Spinal cord (tissue), 10 donors: ENCODE measurements around the gene SLC39A5. TPM values are rescaled to one million over a fixed set of nuclear protein-coding genes. Genes with fewer than 3 reads are reported as not detected.
"Not testable (repeated sequence)": the region's sequence is repeated elsewhere in the genome, so short reads cannot be mapped to it uniquely, and the experiment has no call there.

Experiments
- DNase-seq, 6 donors: peaks; one replicate each; pipeline versions ENCODE4 v3.0.0 to v3.0.0-alpha.2; 2013 to 2015; ENCODE audit warnings: low spot score in 6 of 6, low read depth in 4 of 6
- H3K27ac ChIP-seq: one replicate; pipeline ENCODE4 v1.5.1; 2013; ENCODE audit warnings: low read depth, low read length, control low read depth
- H3K27me3 ChIP-seq: one replicate; pipeline ENCODE4 v1.6.1; 2013; ENCODE audit warnings: low read length; ENCODE audit not compliant: control insufficient read depth, insufficient read depth
- H3K36me3 ChIP-seq: one replicate; pipeline ENCODE4 v1.6.1; 2013; ENCODE audit warnings: low read length; ENCODE audit not compliant: control insufficient read depth, insufficient read depth
- H3K4me1 ChIP-seq: one replicate; pipeline ENCODE4 v1.6.1; 2013; ENCODE audit warnings: low read length; ENCODE audit not compliant: control insufficient read depth, insufficient read depth
- H3K4me3 ChIP-seq: one replicate; pipeline ENCODE4 v1.5.1; 2013; ENCODE audit warnings: low read depth, low read length, control low read depth
- H3K9me3 ChIP-seq: one replicate; pipeline ENCODE4 v1.6.1; 2013; ENCODE audit warnings: low read length; ENCODE audit not compliant: control insufficient read depth, insufficient read depth
- WGBS: methylation state at CpG from one replicate; pipeline ENCODE4 v1.1.5; 2013; ENCODE audit warnings: missing lambda C conversion rate; ENCODE audit not compliant: insufficient coverage; 5-methylcytosine and 5-hydroxymethylcytosine counted together
- polyA plus RNA-seq, 2 donors: library from polyadenylated mRNA; unstranded; fragments of 120-200 nt; gene quantifications; one replicate each; pipeline ENCODE4 v1.2.1, GENCODE V29; 2013; ENCODE audit not compliant: insufficient read length in 2 of 2
- total RNA-seq, 2 donors: library from RNA; depleted of rRNA in 1 of 2; stranded (reverse); fragments of 120-200 nt in 1 of 2; fragments of >200 nt in 1 of 2; gene quantifications; one replicate each; pipeline versions ENCODE4 v1.2.3 to v1.2.4, GENCODE V29; 2013 to 2014
- donor health status: healthy.

SLC39A5 gene
- total and polyA plus RNA-seq, 4 donors: 0.60 to 1.9 (median 0.66) TPM; not detected in 1

GRCh38 chr12:56257071-56257470 is 27.2 kb downstream of the SLC39A5 start:
- Histone ChIP-seq H3K36me3 (peaks cover 50% of the 10 kb centered on the region), H3K27ac (no peak overlapping the region)
- WGBS: 25% methylated on average over 2 of the region's 8 CpGs

DNA sequence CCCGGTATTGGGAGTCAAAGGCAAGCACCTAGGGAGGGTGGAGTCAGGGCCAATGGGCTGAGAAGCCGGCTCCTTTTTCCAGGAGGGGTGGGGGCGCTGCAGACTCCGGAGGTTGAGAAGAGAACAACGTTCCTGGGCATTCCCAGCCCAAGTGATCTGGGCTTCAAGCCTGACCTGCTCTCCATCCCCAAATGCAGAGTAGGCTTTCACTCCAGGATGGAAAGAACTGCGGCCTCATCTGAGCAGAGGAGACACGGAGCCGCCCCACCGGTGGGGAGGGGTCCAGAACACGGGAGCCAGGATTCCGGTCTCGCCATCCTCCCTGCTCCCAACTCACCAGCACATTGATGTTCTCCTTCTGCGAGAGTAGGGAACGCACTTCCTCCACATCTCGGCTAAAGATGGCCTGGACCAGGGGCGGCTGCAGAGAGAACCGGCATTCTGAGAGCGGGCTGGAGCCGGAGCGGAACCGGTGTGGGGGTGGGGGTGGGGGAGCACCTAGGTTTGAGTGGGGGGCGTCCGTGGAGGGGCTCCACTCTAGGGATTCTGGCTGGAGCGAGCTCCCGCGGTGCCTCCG is 27.7 kb downstream of the SLC39A5 start:
- peak in 3 of 6 donors; percentile 13 to 66 (median 51) for DNase-seq
- Histone ChIP-seq H3K4me3 (peak overlapping the region; percentile 78), H3K27ac (peak overlapping the region; percentile 63), H3K9me3 (no peaks in the 10 kb centered on the region), H3K36me3 (peaks cover 45% of the 10 kb centered on the region), H3K4me1 (peaks cover 27% of the 10 kb centered on the region), H3K27me3 (no peaks in the 10 kb centered on the region)
- WGBS: under 1% methylated on average over 18 of the region's 27 CpGs

More at GRCh38 chr12:56257071-56257470, 27.2 kb downstream of the SLC39A5 start:
- H3K9me3 ChIP-seq: no peaks in the 10 kb centered on the region
- peaks cover 27% of the 10 kb centered on the region for H3K4me1 ChIP-seq
- H3K27me3 ChIP-seq: no peaks in the 10 kb centered on the region
- no peak for DNase-seq
- H3K4me3 ChIP-seq: peak overlapping the region; percentile 78

GRCh38 chr12:56258068-56258819 is 28.4 kb downstream of the SLC39A5 start, which contains the start of gene ANKRD52:
ANKRD52 (minus strand) TSS chr12:56258384; CDS start chr12:56258269, 115 bp downstream.
- no peaks in the 10 kb centered on the region for H3K9me3 ChIP-seq
- no peaks in the 10 kb centered on the region for H3K27me3 ChIP-seq
- DNase-seq: peak; percentile 69 to 95 (median 78)
- peaks cover 27% of the 10 kb centered on the region for H3K4me1 ChIP-seq
- peak within 1 kb of the TSS; percentile 93 for H3K27ac ChIP-seq
- H3K4me3 ChIP-seq: peak within 1 kb of the TSS; percentile 78
- WGBS: under 1% methylated on average over 72 of the region's 78 CpGs
- peaks cover 39% of the 10 kb centered on the region for H3K36me3 ChIP-seq

DNA sequence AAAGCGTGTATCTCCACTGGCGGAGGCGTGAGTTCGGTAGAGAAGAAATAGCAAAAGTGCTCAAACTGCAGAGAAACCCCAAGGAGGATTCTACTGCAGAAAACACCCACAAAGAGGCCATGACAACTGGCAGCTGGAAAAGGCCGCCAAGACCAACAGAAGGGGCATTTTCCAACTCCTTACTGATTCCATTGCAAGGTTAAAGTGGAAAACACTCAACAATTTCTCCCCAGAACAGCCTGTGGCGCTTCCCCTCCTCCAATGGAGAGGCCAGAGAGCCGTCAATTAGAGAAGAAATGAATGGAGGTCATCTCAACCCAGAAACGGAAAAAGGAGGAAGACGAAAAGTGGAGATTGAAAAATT is 29.0 kb downstream of the SLC39A5 start:
- Histone ChIP-seq H3K4me1 (peaks cover 27% of the 10 kb centered on the region), H3K36me3 (peaks cover 33% of the 10 kb centered on the region), H3K4me3 (peak overlapping the region; percentile 78), H3K9me3 (no peaks in the 10 kb centered on the region), H3K27ac (peak overlapping the region; percentile 93), H3K27me3 (no peaks in the 10 kb centered on the region)
- WGBS: 0% methylated on average over 4 of the region's 9 CpGs
- no peak for DNase-seq

- 87% methylated on average over 7 of the region's 8 CpGs for WGBS
- Histone ChIP-seq H3K27ac (no peak overlapping the region), H3K9me3 (no peaks in the 10 kb centered on the region), H3K36me3 (peaks cover 17% of the 10 kb centered on the region), H3K4me1 (peaks cover 27% of the 10 kb centered on the region), H3K4me3 (no peak overlapping the region), H3K27me3 (no peaks in the 10 kb centered on the region)
- DNase-seq: no peak
Observed at GRCh38 chr12:56260380-56260779, 30.5 kb downstream of the SLC39A5 start.

- no peak overlapping the region for H3K4me3 ChIP-seq
- no peaks in the 10 kb centered on the region for H3K27me3 ChIP-seq
- 80% methylated on average over 3 of the region's 3 CpGs for WGBS
Observed at GRCh38 chr12:56260921-56261320, 31.1 kb downstream of the SLC39A5 start.

GRCh38 chr12:56261503-56262232 is 31.8 kb downstream of the SLC39A5 start:
- WGBS: 97% methylated on average over 3 of the region's 5 CpGs
- no peak for DNase-seq
- H3K27ac ChIP-seq: no peak overlapping the region

More at GRCh38 chr12:56260921-56261320, 31.1 kb downstream of the SLC39A5 start:
- no peaks in the 10 kb centered on the region for H3K9me3 ChIP-seq
- no peak for DNase-seq
- H3K27ac ChIP-seq: no peak overlapping the region
- H3K36me3 ChIP-seq: peaks cover 12% of the 10 kb centered on the region
- H3K4me1 ChIP-seq: peaks cover 27% of the 10 kb centered on the region

GRCh38 chr12:56262955-56263354 is 33.1 kb downstream of the SLC39A5 start:
- not testable (repeated sequence) for H3K36me3 ChIP-seq, H3K27me3 ChIP-seq, DNase-seq, H3K4me3 ChIP-seq, H3K9me3 ChIP-seq, H3K27ac ChIP-seq
- peaks cover 25% of the 10 kb centered on the region for H3K4me1 ChIP-seq
- WGBS: 82% methylated on average over 4 of the region's 7 CpGs

More at GRCh38 chr12:56261503-56262232, 31.8 kb downstream of the SLC39A5 start:
- no peak overlapping the region for H3K4me3 ChIP-seq
- peaks cover 28% of the 10 kb centered on the region for H3K4me1 ChIP-seq
- peaks cover 4% of the 10 kb centered on the region for H3K36me3 ChIP-seq
- H3K9me3 ChIP-seq: no peaks in the 10 kb centered on the region
- no peaks in the 10 kb centered on the region for H3K27me3 ChIP-seq

DNA sequence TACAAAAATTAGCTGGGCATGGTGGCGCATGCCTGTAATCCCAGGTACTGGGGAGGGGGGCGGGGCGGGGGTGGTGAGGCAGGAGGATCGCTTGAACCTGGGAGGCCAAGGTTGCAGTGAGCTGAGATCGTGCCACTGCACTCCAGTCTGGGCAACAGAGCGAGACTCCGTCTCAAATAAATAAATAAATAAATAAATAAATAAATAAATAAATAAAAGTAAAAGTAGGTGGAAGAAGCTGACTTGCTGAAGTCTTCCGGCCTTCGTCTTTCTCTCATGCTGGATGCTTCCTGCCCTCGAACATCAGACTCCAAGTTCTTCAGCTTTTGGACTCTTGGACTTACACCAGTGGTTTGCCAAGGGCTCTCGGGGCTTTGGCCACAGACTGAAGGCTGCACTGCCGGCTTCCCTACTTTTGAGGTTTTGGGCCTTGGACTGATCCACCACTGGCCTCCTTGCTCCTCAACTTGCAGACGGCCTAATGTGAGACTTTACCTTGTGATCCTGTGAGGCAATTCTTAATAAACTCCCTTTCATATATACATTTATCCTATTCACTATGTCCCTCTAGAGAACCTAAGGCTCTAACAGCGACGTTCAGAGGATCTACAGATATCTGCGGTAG is 36.3 kb downstream of the SLC39A5 start:
- not testable (repeated sequence) for H3K27me3 ChIP-seq, H3K36me3 ChIP-seq, H3K9me3 ChIP-seq
- H3K4me3 ChIP-seq: peak overlapping the region; percentile 79
- H3K27ac ChIP-seq: peak overlapping the region; percentile 97
- DNase-seq: peak in 1 of 6 donors; percentile 1
- 64% methylated on average over 13 of the region's 16 CpGs for WGBS
- H3K4me1 ChIP-seq: peaks cover 15% of the 10 kb centered on the region
